HG02588 (cell line): ENCODE results near the gene COX4I1.

Experiments
- ATAC-seq: cut with Tn5 transposase; IDR thresholded peaks from one replicate; pipeline ENCODE4 v1.9.1; 2021; ENCODE audit warnings: mild to moderate bottlenecking, moderate library complexity; ENCODE audit not compliant: unreplicated experiment

The COX4I1 gene

DNA sequence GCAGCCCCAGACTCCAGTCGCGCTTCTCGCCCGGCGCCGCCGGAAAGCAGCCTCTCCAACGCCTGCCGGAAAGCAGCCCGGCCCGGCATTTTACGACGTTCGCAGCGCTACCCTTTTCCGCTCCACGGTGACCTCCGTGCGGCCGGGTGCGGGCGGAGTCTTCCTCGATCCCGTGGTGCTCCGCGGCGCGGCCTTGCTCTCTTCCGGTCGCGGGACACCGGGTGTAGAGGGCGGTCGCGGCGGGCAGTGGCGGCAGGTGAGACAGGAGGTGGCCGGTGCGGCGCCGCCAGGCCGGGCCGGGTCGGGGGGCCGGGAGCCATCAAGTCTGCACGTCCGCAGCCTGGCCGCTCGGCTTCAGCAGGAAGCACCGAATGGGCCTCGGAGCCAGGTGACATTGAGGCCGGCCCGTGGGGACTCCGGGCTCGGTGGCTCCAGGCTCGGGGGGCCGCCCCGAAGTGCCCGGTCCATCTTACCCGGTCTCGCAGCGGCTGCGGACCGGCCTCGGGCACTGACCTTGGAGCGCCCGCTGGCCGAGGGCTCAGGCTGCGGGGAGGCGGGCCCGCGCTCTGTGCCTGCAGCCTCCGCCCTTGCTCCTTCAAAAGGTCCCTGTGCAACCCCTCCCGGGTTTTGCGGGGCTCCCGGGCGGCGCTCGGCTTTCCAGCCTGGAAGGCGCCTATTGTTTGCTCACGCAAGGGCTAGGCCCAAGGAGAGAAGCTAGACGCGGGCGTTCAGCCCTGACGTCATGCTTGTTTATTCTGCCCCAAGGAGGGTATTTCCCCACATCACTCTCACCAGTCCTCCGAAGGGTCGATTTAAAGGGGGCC, at the start of gene COX4I1, which contains the start of gene EMC8:
Gene COX4I1, plus strand, starts transcription at position 199 of the 824 bp plus-strand sequence. CDS start 1,511 bp downstream, outside the sequence.
Gene EMC8, minus strand, starts transcription at position 48 of the 824 bp plus-strand sequence. CDS start 249 bp downstream, outside the sequence.
- ATAC-seq = peak; percentile 84

DNA sequence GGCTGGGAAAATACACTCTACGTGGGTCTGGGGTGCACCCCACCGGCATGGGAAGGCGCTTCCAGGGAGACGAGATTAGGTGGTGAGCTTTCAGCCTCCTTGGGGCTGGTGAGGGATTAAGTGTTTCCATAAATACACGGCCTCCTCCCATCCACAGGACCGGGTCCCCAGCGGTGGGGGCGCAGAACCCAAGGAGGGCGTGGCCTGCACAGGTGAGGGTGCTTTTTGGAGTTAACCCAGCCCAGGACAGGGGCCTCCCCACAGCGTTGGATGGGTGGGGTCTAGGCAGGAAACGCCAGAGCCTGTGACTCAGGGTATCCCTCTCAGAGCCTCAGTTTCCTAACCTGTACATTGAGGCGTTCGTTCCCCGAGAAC, 49.7 kb upstream of the COX4I1 start:
- ATAC-seq = no peak

DNA sequence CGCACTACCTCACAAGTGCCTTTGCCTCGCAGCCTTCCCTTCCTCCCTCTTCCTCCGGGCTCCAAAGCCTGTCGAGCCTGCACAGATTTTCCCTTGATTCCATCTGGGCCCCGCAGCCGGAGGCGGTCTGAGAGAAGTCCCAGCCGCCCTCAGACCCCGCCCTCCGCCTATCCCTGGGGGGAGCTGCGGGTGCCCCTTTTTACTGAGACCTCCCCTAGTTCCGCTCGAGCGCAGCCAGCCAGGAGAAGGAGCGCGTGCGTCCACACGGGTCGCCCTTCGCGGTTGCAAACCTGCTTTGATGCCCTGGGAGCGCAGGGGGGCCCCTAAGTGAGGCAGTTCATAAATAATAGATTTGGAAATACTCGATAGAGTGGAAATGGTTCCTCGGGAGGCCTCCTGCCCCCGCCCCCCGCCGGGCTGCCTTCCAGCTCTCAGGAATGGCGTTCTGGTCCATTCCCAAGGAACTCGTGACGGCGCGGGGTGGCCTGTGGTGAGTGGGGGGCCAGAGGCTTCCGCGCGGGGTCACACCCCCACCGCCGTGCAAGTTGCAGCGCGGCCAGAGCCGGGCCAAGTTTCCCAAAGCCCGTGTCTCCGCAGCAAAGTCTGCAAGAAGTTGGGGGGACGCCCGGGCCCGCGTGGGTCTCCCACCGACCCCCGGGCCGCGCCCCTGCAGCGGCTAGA, 49.2 kb upstream of the COX4I1 start:
- ATAC-seq = no peak

DNA sequence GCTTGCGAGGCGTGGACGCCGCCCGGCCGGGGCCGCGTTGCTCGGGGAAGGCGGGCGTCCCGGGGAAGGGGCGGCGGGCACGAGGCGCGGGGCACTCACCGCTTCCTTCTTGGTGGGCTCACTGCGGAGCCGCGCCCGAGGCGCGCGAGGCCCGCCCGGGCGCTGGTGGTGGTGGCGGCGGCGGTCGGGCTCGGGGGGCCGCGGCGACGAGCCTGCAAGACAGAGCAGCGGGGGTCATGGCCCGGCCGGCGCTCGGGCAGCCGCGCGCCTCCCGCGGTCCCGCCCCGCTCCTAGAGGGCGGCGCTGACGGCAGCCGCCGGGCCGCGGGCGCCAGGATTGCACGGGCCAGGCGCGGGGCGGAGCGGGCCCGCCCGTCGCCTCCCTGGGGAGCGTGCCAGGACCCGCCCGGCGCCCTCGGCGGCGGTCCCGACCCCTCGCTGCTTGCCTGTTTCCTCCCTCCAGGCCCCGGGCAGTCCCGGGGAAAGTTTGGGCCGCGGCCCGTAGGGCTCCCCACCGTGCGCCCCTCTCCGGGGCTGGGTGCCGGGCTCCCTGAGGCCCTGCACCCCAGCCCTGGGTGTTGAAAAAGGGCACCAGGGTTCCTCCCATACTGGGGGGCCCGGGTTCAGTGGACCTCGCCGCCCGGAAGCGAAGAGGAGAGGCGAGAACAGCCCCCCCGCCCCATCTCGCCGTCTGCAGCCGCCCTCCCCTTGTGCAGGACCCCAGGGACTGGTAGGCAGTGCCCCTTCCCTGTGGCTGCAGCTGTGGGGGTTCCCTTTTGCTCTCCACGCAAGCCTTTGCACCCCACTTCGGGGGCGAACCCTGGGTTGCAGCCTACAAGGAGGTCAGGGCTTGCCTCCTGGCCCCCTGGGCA, 48.4 kb upstream of the COX4I1 start, which contains the start of gene C16orf74:
Gene C16orf74, minus strand, starts transcription at position 270 of the 871 bp plus-strand sequence. CDS start 15,879 bp downstream, outside the sequence.
- ATAC-seq = peak; percentile 48

DNA sequence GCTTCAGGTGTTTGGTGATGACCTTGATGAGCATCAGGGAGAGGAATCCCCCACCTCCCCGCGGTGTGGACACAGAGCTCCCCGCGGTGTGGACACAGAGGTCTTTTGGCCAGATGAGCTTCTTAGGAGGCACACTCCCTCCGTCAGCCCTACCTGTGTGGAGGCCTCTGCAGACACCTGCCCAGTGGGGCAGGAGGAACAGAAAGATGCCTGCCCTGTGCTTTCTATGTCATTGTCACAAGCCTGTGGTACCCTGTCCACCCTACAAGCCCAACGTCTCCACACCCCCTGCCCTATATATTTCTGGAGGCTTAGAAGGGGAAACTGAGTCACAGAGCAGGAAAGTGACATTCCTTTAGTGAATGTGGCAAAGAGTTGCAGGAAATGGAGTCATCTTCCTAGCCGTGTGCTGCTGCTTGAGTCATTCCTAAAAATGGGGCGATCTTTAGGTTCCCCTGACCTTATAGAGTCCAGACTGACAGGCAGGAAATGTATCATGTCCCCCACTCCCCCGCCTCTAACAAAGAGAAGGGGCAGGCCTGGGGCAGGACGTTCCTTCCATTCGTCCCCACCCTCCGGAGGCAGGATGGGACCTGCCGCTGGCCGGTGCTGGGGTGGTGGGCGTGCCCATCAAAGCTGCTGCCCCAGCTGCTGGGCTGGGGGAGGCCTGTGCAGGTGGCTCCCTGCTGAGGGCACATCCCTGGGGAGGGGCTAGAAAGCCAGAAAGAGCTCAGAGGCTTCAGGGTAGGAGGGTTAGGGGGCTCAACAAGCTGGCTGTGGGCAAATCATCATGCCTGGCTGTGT, 47.6 kb upstream of the COX4I1 start:
- no peak for ATAC-seq

DNA sequence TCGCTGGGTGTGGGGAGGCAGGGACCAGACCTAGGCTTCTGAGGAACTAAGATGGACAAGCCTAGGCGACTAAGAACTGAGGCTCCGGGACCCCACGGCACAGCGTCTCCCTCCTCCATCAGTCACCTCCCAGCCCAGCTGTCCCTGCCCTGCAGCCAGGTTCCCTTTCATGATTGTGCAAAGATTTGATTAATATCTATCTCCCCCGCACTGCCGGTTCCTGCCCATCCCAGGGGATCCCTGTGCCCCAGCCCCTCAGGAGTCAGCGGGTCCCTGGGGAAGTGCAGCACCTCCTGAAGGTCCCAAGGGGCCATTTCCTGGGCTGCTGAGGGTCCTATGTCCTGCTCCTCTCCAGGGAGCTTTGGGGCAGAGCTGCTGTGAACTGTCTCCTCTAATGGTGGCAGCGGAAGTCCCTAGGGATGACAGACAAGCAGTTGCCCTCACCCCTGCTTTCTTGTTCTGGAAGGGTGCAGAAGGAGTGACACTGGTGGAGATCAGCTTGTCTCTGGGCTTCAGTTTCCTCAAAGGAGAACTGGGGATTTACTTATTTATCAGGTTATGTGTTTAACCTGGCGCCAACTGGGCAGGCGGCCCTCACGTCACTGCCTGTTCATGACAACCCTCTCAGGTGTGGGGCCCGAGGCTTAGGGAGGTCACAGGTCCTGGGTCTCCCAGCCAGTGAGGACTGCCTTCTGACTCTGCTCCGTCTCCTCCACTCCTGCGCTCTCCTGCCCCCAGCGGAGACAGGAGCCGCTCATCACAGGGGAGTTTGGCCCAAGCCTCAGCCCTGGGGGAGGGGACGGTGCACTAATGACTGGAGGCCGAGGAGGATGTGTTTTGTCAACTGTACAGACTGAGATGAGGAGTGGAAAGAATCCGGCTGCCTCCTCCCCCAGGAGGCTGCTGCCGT, 46.7 kb upstream of the COX4I1 start:
- ATAC-seq = no peak

GRCh38 chr16:85753559-85753958, 45.9 kb upstream of the COX4I1 start:
- ATAC-seq = no peak

GRCh38 chr16:85753976-85754375, 45.5 kb upstream of the COX4I1 start:
- no peak for ATAC-seq

DNA sequence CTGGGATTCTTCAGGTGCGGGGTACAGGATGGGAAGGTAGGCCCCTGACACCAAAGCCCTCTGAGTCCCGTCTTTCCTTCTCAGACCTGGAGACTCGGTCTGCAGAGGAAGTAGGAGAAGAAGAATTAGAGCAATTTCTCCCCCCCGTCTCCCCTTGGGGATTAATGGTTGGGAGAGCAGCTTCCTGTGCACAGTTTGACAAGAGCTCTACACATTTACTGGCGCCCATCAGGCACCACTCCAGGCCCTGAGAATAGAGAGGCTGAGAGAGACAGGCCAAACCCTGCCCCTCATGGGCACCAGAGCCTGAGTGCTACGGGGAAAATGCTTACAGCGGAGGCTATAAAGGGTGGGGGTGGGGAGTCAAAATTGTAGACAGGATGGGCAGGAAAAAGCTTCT, 45.1 kb upstream of the COX4I1 start:
- no peak for ATAC-seq

DNA sequence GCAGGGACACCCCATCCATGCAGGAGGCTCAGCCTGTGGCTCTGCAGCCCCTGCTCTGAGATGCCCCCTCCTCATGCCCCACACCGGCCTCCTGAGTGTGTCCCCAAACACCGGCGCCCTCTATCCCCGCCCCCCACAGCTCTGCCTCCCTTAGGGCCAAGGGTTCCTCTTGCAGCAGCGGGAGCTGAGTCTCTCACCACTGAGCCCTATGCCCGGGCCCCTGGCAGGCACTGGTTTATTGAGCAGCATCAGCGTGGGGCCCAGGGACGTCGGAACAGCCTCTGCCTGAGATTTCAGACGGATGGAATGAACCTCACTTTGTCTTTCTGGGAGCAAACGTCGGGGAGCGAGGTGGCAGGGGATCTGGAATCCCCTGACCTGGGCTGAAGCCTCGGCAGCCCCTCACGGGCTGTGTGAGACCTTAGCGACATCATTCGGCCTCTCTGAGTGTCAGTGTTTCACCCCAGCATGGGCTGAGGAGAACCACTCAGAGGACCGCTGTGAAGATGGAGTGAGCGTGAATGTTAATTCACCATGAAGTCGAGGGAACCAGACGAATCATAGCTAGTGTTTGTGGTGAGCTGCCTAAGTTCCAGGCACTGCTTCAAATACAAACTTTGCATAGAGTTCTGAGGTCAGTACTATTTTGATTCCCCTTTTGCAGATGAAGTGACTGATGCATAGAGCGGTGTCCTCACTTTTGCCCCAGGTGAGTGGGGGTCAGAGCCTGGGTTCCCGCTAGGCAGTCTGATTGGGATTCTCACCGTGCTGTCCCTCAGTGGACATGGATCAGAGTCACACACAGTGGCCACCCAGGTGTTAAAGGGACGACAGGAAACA, 43.3 kb upstream of the COX4I1 start:
- no peak for ATAC-seq

DNA sequence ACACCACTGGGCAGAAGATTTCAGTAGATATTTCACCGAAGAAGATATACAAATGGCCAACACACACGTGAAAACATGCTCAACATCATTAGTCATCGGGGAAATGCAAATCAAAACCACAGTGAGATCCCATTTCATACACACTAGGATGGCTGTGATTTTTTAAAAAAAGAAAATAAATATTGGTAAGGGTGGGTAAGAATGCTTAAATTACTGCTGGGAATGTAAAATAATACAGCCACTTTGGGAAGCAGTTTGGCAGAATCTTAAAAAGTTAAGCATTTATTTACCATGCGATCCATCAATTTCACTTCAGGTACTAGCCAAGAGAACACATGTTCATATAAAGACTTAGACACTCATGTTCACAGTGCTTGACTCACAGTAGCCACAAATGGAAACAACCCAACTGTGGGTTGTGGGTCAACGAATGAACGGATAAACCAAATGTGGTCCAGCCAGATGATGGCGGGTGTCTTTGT, 42.1 kb upstream of the COX4I1 start:
- ATAC-seq = no peak

DNA sequence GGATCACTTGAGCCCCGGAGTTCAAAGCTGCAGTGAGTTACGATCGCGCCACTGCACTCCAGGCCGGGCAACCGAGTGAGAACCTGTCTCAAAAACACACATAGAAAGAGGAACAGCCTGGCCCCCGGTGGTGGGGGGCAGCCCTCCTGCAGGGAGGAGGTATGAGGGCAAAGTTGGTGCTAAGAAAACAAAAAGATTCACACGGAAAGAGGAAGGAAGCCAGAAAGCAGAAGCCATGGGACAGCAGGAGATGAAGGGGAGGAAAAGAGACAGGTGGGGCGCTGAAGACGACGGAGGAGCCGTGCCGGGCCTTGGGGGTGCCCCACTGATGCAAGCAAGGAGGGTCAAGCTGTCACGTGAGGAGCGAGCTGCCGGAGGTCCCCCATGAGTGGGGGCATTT, 40.4 kb upstream of the COX4I1 start:
- ATAC-seq = no peak

DNA sequence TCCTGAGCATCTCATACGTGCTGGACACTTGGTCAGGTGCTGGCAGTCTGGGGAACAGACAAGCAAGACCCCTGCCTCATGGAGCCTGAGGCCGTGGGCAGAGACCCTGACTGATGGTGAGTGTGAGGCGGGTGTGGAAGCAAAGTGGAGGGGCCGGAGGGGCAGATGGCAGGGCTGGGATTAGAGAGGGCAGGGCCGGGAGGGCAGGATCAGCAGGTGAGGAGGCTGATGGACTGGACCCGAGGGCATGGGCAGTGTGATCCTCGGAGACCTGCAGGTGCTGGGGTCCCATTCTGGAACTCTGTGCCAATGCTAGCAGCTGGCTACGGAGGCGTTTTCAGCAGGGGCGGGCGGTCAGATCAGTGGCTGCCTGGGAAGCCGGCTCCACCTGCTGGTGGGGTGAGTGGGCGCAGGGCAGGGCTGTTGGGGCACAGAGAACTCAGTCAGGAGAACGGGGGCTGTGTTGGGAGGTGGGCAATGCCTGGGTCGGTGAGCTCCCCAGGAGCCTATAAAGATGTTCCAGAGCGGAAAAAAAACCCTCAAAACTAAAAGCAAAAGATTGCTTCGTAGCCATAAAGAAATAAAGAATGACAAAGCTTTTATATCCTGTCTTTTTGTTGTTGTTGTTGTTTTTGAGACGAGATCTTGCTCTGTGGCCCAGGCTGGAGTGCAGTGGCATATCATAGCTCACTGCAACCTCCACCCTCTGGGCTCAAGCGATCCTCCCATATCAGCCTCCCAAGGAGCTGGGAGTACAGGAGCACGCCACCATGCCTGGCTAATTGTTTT, 39.7 kb upstream of the COX4I1 start:
- no peak for ATAC-seq

GRCh38 chr16:85761861-85762260, 37.6 kb upstream of the COX4I1 start:
- ATAC-seq = no peak

DNA sequence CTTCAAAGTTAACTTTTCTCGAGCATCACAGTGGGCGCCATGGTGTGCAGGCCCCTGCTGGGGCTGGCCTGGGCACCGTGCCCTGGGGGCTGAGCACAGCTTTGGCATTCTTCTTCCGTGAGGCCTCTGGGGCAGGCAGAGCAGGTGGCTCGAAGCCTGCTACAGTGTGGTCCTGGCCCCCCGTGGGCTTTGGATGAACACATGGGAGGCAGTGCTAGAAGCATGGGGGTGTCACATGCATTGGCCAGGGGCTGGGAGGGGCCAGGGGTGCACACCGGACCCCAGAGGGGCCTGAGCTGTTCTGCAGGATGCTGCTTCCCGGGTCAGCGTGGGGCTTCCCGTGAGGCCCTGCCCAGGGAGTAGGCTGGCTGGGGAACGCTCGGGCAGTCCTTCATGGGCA, 36.5 kb upstream of the COX4I1 start:
- no peak for ATAC-seq

- ATAC-seq = no peak
Observed at GRCh38 chr16:85763616-85764015, 35.9 kb upstream of the COX4I1 start.

DNA sequence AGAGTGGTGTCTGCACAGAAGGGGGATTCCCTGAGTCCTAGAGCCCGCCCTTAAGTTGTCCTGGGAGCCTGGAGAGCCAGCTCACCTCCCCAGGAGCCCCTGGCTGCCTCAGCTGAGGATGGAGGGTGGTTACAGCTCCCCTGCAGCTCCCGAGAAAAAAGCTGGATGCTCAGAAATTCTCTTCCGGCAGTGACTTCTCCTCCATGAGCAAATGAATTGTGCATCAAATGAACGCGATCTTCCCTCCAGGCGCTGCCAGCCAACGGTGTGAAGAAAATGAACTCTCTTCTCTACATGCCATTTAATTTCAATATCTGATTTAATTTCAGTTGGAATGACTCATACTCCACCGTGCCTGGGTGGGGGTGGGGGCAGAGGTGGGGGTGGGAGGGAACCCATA, 34.3 kb upstream of the COX4I1 start:
- no peak for ATAC-seq
